K562 (cell line): Measurements from ENCODE around the gene GTF3C6. TPM values are rescaled to one million over a fixed set of nuclear protein-coding genes. Genes with fewer than 3 reads are reported as not detected.
A peak's percentile ranks its signal among the peaks of the same experiment; 100 is the strongest.

Source experiments
- ATAC-seq: fragments of 200-7000 bp; cut with Tn5 transposase; 3 replicates; pipeline ENCODE4 v1.9.1; 2020; ENCODE audit warnings: moderate library complexity
- BruUV-seq: library from RNA; stranded (reverse); fragments of 400-500 nt; replicated peaks from 2 replicates; lab custom pipeline; 2021; lab: Mats Ljungman, UMichigan
- CTCF ChIA-PET: fragments of 300-600 bp; formaldehyde crosslinking; extraction: SDS; loops from one replicate; lab custom pipeline; 2021; ENCODE audit warnings: low intra/inter-chr PET ratio; lab: Yijun Ruan, JAX
- POLR2A ChIA-PET: fragments of 300-600, 350-650 bp; sonication (Branson Sonifier 250); formaldehyde crosslinking; extraction: SDS; loops from one replicate; lab custom pipeline; 2021; ENCODE audit warnings: antibody characterized with exemption, inconsistent platforms; lab: Yijun Ruan, JAX
- DNase-seq, 4 experiments: peaks; one replicate each; pipeline versions ENCODE4 v3.0.0 to v3.0.0-alpha.2; 2011 to 2018; ENCODE audit warnings: low spot score in 3 of 4, mixed read lengths in 3 of 4; ENCODE audit errors: extremely low read depth in 1 of 4
- FAIRE-seq: peaks from 2 replicates; lab custom pipeline; 2011; peaks lifted over from hg19 to GRCh38; lab: Jason Lieb, UNC
- H2AFZ ChIP-seq: 2 replicates; pipeline ENCODE4 v1.6.0; 2011; ENCODE audit warnings: low read depth, low read length, control low read depth, inconsistent platforms
- H3K27ac ChIP-seq: fragments of 200-600 bp; 3 replicates; pipeline ENCODE4 v1.8.0; 2011; ENCODE audit warnings: low read depth, mild to moderate bottlenecking, control low read depth, inconsistent platforms, low read length, moderate library complexity, mixed read lengths; ENCODE audit errors: extremely low read depth
- H3K27me3 ChIP-seq, 2 experiments: fragments of 300-600 bp in 1 of 2; 2 replicates in 1 of 2; 3 replicates in 1 of 2; pipeline versions ENCODE4 v1.6.0 to v1.8.0; 2011; ENCODE audit warnings: inconsistent platforms in 2 of 2, low read length in 2 of 2, mild to moderate bottlenecking in 1 of 2, mixed read lengths in 1 of 2, moderate library complexity in 1 of 2; ENCODE audit not compliant: control insufficient read depth in 2 of 2, insufficient read depth in 2 of 2
- H3K36me3 ChIP-seq: fragments of 300-600 bp; 3 replicates; pipeline ENCODE4 v1.8.0; 2011; ENCODE audit warnings: mild to moderate bottlenecking, low read length, inconsistent platforms; ENCODE audit not compliant: control insufficient read depth, insufficient read depth
- H3K4me1 ChIP-seq, 2 experiments: fragments of 200-600 bp in 1 of 2; replicated peaks in 1 of 2; 2 replicates in 1 of 2; 3 replicates in 1 of 2; pipeline versions ENCODE4 v1.5.1 to v1.8.0; 2011; ENCODE audit warnings: inconsistent platforms in 2 of 2, low read length in 2 of 2, mild to moderate bottlenecking in 1 of 2, mixed read lengths in 1 of 2, moderate library complexity in 1 of 2; ENCODE audit not compliant: control insufficient read depth in 2 of 2, insufficient read depth in 2 of 2
- H3K4me2 ChIP-seq: 2 replicates; pipeline ENCODE4 v1.6.1; 2011; ENCODE audit warnings: low read length, control low read depth, inconsistent platforms, mixed read lengths; ENCODE audit not compliant: insufficient read depth
- H3K4me3 ChIP-seq: fragments of 200-600 bp; sonication (generic), shearing (Covaris generic); 2 replicates; pipeline ENCODE4 v1.5.1; 2016; ENCODE audit warnings: control low read depth, inconsistent platforms
- H3K79me2 ChIP-seq: fragments of 200-600 bp; 3 replicates; pipeline ENCODE4 v1.8.0; 2011; ENCODE audit warnings: low read length, inconsistent platforms; ENCODE audit not compliant: control insufficient read depth, insufficient read depth
- H3K9ac ChIP-seq, 2 experiments: 2 replicates each; pipeline versions ENCODE4 v1.6.0 to v1.6.1; 2011; ENCODE audit warnings: low read depth in 2 of 2, low read length in 2 of 2, control low read depth in 1 of 2, inconsistent platforms in 1 of 2, mild to moderate bottlenecking in 1 of 2, mixed read lengths in 1 of 2; ENCODE audit not compliant: insufficient read depth in 1 of 2
- H3K9me1 ChIP-seq: one replicate; pipeline ENCODE4 v1.6.0; 2011; ENCODE audit warnings: inconsistent platforms, mild to moderate bottlenecking, low read length, moderate library complexity; ENCODE audit not compliant: control insufficient read depth, insufficient read depth
- H3K9me3 ChIP-seq: replicated peaks from 2 replicates; pipeline ENCODE4 v1.5.1; 2011; ENCODE audit warnings: low read depth, low read length, inconsistent platforms; ENCODE audit not compliant: control insufficient read depth, insufficient read depth
- H4K20me1 ChIP-seq: replicated peaks from 2 replicates; pipeline ENCODE4 v1.6.1; 2011; ENCODE audit warnings: low read length, inconsistent platforms, mixed read lengths; ENCODE audit not compliant: control insufficient read depth, insufficient read depth
- ARID3B ChIP-seq: fragments of 250-450 bp; sonication (Bioruptor Pico); IDR thresholded peaks from 2 replicates; pipeline ENCODE4 v1.4.0; 2020; ENCODE audit warnings: borderline replicate concordance
- BRD9 ChIP-seq: fragments of 450-650 bp; IDR thresholded peaks from 2 replicates; pipeline ENCODE4 v1.6.1; 2018; ENCODE audit warnings: low read depth; ENCODE audit not compliant: partially characterized antibody
- CBX3 ChIP-seq, 2 experiments: IDR thresholded peaks; 1 replicate in 1 of 2; 2 replicates in 1 of 2; pipeline ENCODE4 v1.6.1; 2012; ENCODE audit warnings: inconsistent platforms in 2 of 2, low read length in 2 of 2, borderline replicate concordance in 1 of 2, control low read depth in 1 of 2
- MEF2A ChIP-seq: IDR thresholded peaks from 2 replicates; pipeline ENCODE4 v1.6.1; 2011; ENCODE audit warnings: low read depth, mild to moderate bottlenecking, low read length, moderate library complexity; ENCODE audit not compliant: control insufficient read depth
- PPARD ChIP-seq: fragments of 250-450 bp; sonication (Bioruptor Pico); IDR thresholded peaks from 2 replicates; pipeline ENCODE4 v1.8.0; 2022; ENCODE audit warnings: inconsistent platforms, mild to moderate bottlenecking, moderate library complexity
- RAD21 ChIP-seq, 2 experiments: fragments of 250-450 bp in 1 of 2; fragments of 450-650 bp in 1 of 2; sonication (Bioruptor Pico) in 1 of 2; formaldehyde crosslinking in 1 of 2; IDR thresholded peaks in 1 of 2; conservative IDR thresholded peaks in 1 of 2; 2 replicates each; pipeline versions ENCODE4 v1.4.0 to v1.8.0; 2020 to 2022; ENCODE audit warnings: mild to moderate bottlenecking in 2 of 2, moderate library complexity in 1 of 2
- RBM14 ChIP-seq: fragments of 200-400 bp; formaldehyde crosslinking; IDR thresholded peaks from 2 replicates; pipeline ENCODE4 v1.6.1; 2018; ENCODE audit warnings: low read depth, mild to moderate bottlenecking, low read length, moderate library complexity, borderline replicate concordance; ENCODE audit not compliant: insufficient read depth
- TRIM28 ChIP-seq: fragments of 450-650 bp; IDR thresholded peaks from 2 replicates; pipeline ENCODE4 v1.6.1; 2017
- ZNF133 ChIP-seq: fragments of 250-450 bp; sonication (Bioruptor Pico); IDR thresholded peaks from 2 replicates; pipeline ENCODE4 v1.4.0; 2020; ENCODE audit warnings: mild to moderate bottlenecking
- ZNF586 ChIP-seq: fragments of 450-650 bp; formaldehyde crosslinking; conservative IDR thresholded peaks from 2 replicates; pipeline ENCODE4 v1.4.0; 2020; ENCODE audit warnings: mild to moderate bottlenecking, moderate library complexity
- WGBS: fragments of 100-300 bp; shearing (Covaris generic); methylation state at CpG from one replicate; pipeline ENCODE4 v1.1.6; 2016; ENCODE audit warnings: low coverage, mixed read lengths; ENCODE audit not compliant: insufficient coverage; ENCODE audit errors: missing lambda C conversion rate; 5-methylcytosine and 5-hydroxymethylcytosine counted together
- in situ Hi-C: fragments of 300-500 bp; cut with MboI; formaldehyde crosslinking; loops from 4 replicates; pipeline ENCODE4 v1.15.0; 2018; ENCODE audit warnings: inconsistent platforms, mixed read lengths
- intact Hi-C: fragments of 100-400 bp; cut with micrococcal nuclease; formaldehyde crosslinking; loops from 2 replicates; pipeline ENCODE4 v1.14.2; 2022
- polyA plus RNA-seq, 8 experiments: library from polyadenylated mRNA; depleted of rRNA in 4 of 8; stranded (reverse) in 5 of 8; unstranded in 3 of 8; fragments of >200 nt; fragmentation: Nextera tagmentation in 2 of 8; fragmentation: Illumina TruSeq in 1 of 8; extraction: Ambion mirVana in 2 of 8; extraction: Trizol in 1 of 8; gene quantifications; 2 replicates each; pipeline versions ENCODE4 v1.2.1 to v1.2.3, GENCODE V29; 2011 to 2014; ENCODE audit warnings: inconsistent platforms in 1 of 8, missing spikeins in 1 of 8
- total RNA-seq, 7 experiments: library from RNA; depleted of rRNA in 6 of 7; stranded (reverse); fragments of >200 nt in 6 of 7; fragmentation: Illumina TruSeq in 2 of 7; extraction: Trizol in 2 of 7; gene quantifications; 2 replicates each; pipeline versions ENCODE4 v1.2.1 to v1.2.3, GENCODE V29; 2011 to 2021; ENCODE audit warnings: low replicate concordance in 1 of 7
- TF ChIP-seq, protein P1 (sequence below): fragments of 250-450 bp; sonication (Bioruptor Pico); IDR thresholded peaks from 2 replicates; pipeline ENCODE4 v1.5.0; 2021

GTF3C6 gene
- total and polyA plus RNA-seq, 9 of the 15 experiments (the other 6 are each of a cell fraction or from before 2014, with no cell fraction given): 37.6 to 140 (median 111) TPM

GRCh38 chr6:110949679-110950285, 8.7 kb upstream of the GTF3C6 start:
- intact Hi-C loops: loop anchor here (1.0 to 2.0 kb wide), 2 partner anchors 267 to 421 kb away; no protein-coding TSS in a partner anchor
- H3K9me1 ChIP-seq: no peaks in the 10 kb centered on the region
- H3K27ac ChIP-seq: no peak overlapping the region
- H3K4me2 ChIP-seq: no peak overlapping the region
- ATAC-seq: no peak
- POLR2A ChIA-PET: no interaction called here
- H3K79me2 ChIP-seq: no peaks in the 10 kb centered on the region
- H3K9me3 ChIP-seq: no peaks in the 10 kb centered on the region
- in situ Hi-C loops: loop anchor here (5.0 kb wide), 1 partner anchor 272 kb away; no protein-coding TSS in a partner anchor
- no peak for FAIRE-seq
- no peak overlapping the region for H3K9ac ChIP-seq
- H2AFZ ChIP-seq: no peak overlapping the region
- BruUV-seq: no TSS peak
- H3K4me3 ChIP-seq: no peak overlapping the region
- no peaks in the 10 kb centered on the region; a peak in 2 of 5 replicates for H3K4me1 ChIP-seq
- H3K36me3 ChIP-seq: no peaks in the 10 kb centered on the region
- H4K20me1 ChIP-seq: no peaks in the 10 kb centered on the region
- H3K27me3 ChIP-seq: no peaks in the 10 kb centered on the region
- peak in 1 of 4 experiments; percentile 32 for DNase-seq
- 24% methylated on average over 8 of the region's 8 CpGs for WGBS
- CTCF ChIA-PET: interaction anchor here (0.6 to 1.6 kb wide), 7 partner anchors 50 to 422 kb away, joined by 3 to 22 read pairs (median 4); no protein-coding TSS in a partner anchor
- peak; percentile 41 to 70 for TF ChIP-seq RAD21 (CRISPR knock-in tag; conservative IDR thresholded peaks at IDR 0.05 in 1 of 2, IDR thresholded peaks at IDR 0.05 in 1 of 2)
- TF ChIP-seq TRIM28: no peak
- TF ChIP-seq, protein P1, sequence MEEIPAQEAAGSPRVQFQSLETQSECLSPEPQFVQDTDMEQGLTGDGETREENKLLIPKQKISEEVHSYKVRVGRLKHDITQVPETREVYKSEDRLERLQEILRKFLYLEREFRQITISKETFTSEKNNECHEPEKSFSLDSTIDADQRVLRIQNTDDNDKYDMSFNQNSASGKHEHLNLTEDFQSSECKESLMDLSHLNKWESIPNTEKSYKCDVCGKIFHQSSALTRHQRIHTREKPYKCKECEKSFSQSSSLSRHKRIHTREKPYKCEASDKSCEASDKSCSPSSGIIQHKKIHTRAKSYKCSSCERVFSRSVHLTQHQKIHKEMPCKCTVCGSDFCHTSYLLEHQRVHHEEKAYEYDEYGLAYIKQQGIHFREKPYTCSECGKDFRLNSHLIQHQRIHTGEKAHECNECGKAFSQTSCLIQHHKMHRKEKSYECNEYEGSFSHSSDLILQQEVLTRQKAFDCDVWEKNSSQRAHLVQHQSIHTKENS (CRISPR knock-in tag): no peak
- TF ChIP-seq PPARD (CRISPR knock-in tag): no peak
- TF ChIP-seq RBM14: no peak
- TF ChIP-seq BRD9: peak; percentile 34
- TF ChIP-seq ARID3B (CRISPR knock-in tag): no peak
- TF ChIP-seq ZNF133: no peak
- no peak for TF ChIP-seq ZNF586
- TF ChIP-seq MEF2A: no peak
- no peak for TF ChIP-seq CBX3 (IDR thresholded peaks at IDR 0.05; ENCODE audit: borderline replicate concordance in 1 of 2, low read length in 2 of 2)
